GM18951 (cell line): ENCODE measurements around the gene DUS2.
"Not testable (repeated sequence)": the region's sequence is repeated elsewhere in the genome, so short reads cannot be mapped to it uniquely, and the experiment has no call there.

Experiments used
- POLR2A ChIP-seq: IDR thresholded peaks from 4 replicates; pipeline ENCODE4 v1.6.1; 2011; ENCODE audit warnings: mild to moderate bottlenecking; ENCODE audit not compliant: insufficient read length, insufficient read depth; ENCODE audit errors: extremely low read depth
- in situ Hi-C: fragments of 300-500 bp; cut with MboI; formaldehyde crosslinking; loops from one replicate; pipeline ENCODE4 v1.12.0; 2022; ENCODE audit warnings: low sequenced_read_pairs, mixed read lengths, inconsistent platforms; ENCODE audit not compliant: unreplicated experiment

Gene DUS2

DNA sequence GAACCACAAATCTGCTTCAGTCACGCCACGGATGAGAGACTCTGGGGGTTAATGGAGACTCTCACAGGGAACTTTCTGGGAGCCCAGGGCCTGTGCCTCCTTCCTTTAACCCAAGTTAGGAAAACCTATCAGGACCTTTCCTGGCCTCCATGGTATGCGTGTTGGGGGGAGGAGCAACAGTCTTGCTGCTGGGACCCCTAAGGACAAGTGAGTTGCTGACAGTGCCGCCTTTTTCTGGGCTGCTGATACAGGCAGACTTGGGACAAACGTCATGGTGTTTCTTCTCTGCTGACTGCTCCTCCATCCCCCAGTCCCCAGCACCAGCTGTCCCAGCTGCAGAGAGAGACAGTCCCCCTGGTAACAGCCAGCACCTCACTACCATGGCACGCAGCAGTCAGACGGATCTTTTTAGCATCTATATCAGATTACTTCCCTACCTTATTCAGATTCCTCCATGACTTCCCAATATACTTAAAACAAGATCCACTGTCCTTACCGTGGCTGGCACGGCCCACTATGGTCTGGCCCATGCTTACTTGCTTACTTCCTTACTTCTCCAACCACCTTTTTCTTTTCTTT lies 13.8 kb upstream of the DUS2 start:
- no peak for TF ChIP-seq POLR2A
- in situ Hi-C loops, result no loop called here

DNA sequence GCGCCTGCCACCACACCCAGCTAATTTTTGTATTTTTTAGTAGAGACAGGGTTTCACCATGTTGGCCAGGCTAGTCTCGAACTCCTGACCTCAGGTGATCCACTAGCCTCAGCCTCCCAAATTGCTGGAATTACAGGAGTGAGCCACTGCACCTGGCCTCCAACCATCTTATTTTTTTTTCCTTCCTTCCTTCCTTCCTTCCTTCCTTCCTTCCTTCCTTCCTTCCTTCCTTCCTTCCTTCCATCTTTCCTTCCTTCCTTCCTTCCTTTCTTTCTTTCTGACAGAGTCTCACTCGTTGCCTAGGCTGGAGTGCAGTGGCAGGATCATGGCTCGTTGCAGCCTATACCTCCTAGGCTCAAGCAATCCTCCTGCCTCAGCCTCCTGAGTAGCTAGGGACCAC lies 13.2 kb upstream of the DUS2 start:
- in situ Hi-C loops, result not testable (repeated sequence)

GRCh38 chr16:68013440-68013839 lies 9.6 kb upstream of the DUS2 start:
- no peak for TF ChIP-seq POLR2A
- in situ Hi-C loops, result no loop called here

GRCh38 chr16:68015681-68016080 lies 7.4 kb upstream of the DUS2 start, which contains the start of gene DPEP2NB:
DPEP2NB (minus strand) TSS chr16:68015911; CDS start chr16:68015770, 141 bp downstream.
- in situ Hi-C loops, result no loop called here
- no peak for TF ChIP-seq POLR2A

DNA sequence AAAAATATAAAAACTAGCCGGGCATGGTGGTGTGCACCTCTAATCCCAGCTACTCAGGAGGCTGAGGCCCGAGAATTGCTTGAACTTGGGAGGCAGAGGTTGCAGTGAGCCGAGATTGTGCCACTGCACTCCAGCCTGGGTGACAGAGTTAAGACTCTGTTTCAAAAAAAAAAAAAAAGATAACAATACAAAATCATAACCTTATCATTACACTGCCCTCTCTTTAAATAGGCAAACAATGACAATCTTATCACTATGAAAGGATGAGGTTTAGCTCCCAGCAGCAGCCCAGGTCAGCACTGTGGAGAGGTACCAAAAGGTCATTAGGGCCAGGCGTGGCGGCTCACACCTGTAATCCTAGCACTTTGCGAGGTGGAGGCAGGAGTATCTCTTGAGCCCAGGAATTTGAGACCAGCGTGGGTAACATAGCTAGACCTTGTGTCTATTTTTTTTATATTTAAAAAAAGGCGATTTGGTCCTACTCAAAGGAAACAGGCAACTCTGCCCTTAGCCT lies 3.9 kb upstream of the DUS2 start:
- in situ Hi-C loops, result no loop called here
- TF ChIP-seq POLR2A, result no peak

GRCh38 chr16:68021490-68021889 lies 1.6 kb upstream of the DUS2 start:
- in situ Hi-C loops, result no loop called here
- no peak for TF ChIP-seq POLR2A

DNA sequence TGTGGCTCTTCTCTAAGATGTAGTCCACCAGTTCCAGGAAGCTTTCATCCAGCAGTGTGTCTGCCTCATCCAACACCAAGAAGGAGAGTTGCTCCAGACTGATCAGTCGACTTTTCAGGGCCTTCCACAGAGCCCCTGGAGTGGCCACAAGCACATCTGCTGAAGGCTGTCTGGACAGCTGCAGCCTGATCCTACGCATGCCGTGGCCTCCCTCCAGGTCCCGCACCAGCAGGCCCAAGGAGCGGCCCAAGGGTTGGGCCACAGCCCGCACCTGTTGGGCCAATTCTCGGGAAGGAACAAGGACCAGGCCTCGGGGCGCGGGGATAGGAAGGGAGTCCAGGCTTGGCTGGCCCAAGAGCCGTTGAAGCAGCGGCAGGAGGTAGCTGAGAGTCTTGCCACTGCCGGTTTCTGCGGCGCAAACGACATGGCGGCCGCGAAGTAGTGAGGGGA lies 781 bp upstream of the DUS2 start:
- in situ Hi-C loops, result no loop called here
- TF ChIP-seq POLR2A, result no peak

DNA sequence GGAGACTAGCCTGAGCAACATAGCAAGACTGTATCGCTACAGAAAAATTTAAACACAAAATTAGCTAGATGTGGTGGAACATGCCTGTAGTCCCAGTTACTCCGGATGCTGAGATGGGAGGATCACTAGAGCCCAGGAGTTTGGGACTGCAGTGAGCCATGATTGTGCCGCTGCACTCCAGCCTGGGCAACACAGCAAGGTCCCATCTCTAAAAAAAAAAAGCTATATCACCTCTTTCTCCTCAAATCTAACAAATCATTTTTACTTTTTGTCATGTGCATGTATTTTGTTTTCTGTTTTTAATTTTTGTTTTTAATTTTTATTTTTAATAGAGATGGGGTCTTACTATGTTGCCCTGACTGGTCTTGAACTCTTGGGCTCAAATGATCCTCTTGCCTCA lies 5.9 kb downstream of the DUS2 start:
- TF ChIP-seq POLR2A, result no peak
- in situ Hi-C loops, result loop anchor here (25.0 kb wide), 1 partner anchor 367 kb away; the partner anchor contains the start of genes ACD, C16orf86, ENKD1 and PARD6A

- in situ Hi-C loops, result loop anchor here (25.0 kb wide), 1 partner anchor 368 kb away; the partner anchor contains the start of genes ACD, C16orf86, ENKD1 and PARD6A
Observed at GRCh38 chr16:68030108-68030507, 7.0 kb downstream of the DUS2 start.

DNA sequence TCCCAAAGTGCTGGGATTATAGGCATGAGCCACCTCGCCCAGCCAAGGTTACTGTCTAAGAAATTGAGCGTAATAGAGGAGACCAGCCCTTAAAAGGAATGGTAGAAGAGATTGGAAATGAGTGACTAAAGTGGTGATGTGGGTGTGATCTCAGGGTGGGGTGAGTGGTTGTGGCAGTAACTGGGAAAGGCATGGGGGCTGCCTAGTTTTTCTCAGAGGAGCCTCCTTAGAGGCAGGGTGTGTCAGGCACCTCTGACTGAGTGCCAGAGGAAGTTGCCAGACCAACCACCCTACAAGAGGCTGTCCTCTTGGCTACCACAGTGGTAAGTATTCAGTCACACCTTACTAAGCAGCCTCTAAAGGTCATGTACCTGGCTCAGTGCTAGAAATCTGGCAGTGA lies 8.9 kb downstream of the DUS2 start:
- in situ Hi-C loops, result loop anchor here (25.0 kb wide), 1 partner anchor 370 kb away; the partner anchor contains the start of genes ACD, C16orf86, ENKD1 and PARD6A
- TF ChIP-seq POLR2A, result no peak

DNA sequence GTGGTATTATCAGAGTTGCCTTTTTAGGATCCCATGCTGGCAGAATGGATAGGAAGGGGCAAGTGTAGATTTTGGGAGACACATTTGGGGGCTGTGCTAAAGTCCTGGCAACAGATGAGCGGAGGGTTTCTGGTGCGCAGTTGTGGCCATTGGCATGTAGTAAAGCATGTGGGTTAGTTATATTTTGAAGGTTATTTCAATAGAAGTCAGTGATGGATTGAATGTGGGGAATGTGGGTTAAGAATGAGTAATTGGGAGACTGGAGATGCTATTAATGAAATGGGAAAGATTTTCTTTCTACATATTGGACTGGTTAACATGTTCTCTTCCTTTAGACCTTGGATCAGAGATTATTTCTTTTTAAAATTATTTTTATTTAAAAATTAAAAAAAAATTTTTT lies 10.0 kb downstream of the DUS2 start:
- no peak for TF ChIP-seq POLR2A
- in situ Hi-C loops, result loop anchor here (25.0 kb wide), 1 partner anchor 371 kb away; the partner anchor contains the start of genes ACD, C16orf86, ENKD1 and PARD6A

- no peak for TF ChIP-seq POLR2A
- in situ Hi-C loops, result loop anchor here (25.0 kb wide), 1 partner anchor 373 kb away; the partner anchor contains the start of genes ACD, C16orf86, ENKD1 and PARD6A
Observed at GRCh38 chr16:68035227-68035626, 12.1 kb downstream of the DUS2 start.

- in situ Hi-C loops, result loop anchor here (25.0 kb wide), 1 partner anchor 376 kb away; the partner anchor contains the start of genes ACD, C16orf86, ENKD1 and PARD6A
- no peak for TF ChIP-seq POLR2A
Observed at GRCh38 chr16:68037841-68038597, 14.9 kb downstream of the DUS2 start.
